IPS DF 4.7 (cell line): ENCODE measurements around the gene KLRK1.
"Not testable (repeated sequence)": the region's sequence is repeated elsewhere in the genome, so short reads cannot be mapped to it uniquely, and the experiment has no call there.

Experiments used
- DNase-seq: peaks from one replicate; pipeline ENCODE4 v3.0.0-alpha.2; 2013; ENCODE audit warnings: low spot score; ENCODE audit errors: extremely low read depth

The KLRK1 gene

GRCh38 chr12:10362828-10363657, 26.8 kb downstream of the KLRK1 start:
- no peak for DNase-seq

- no peak for DNase-seq
Observed at GRCh38 chr12:10362325-10362724, 27.5 kb downstream of the KLRK1 start.

GRCh38 chr12:10361622-10362021, 28.2 kb downstream of the KLRK1 start:
- no peak for DNase-seq

- DNase-seq, result peak; percentile 86
Observed at GRCh38 chr12:10361084-10361483, 28.8 kb downstream of the KLRK1 start.

DNA sequence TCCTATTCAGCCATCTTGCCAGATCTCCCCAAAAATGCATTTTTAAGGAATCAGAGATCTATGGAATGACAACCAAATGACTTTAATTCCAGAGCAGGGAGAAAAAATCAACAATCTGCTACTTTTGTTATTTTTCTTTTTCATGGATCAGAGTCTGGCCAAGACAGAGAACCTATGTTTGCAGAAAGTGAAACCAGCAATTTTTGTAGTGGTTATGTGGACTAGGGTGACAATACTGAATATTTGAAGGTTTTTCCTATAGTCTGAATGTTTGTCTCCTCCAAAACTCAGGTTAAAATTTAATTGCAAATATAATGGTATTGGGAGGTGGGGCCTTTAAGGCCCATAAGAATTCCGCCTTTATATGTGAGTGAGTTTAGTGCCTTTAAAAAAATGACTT, 30.9 kb downstream of the KLRK1 start:
- DNase-seq, result no peak

DNA sequence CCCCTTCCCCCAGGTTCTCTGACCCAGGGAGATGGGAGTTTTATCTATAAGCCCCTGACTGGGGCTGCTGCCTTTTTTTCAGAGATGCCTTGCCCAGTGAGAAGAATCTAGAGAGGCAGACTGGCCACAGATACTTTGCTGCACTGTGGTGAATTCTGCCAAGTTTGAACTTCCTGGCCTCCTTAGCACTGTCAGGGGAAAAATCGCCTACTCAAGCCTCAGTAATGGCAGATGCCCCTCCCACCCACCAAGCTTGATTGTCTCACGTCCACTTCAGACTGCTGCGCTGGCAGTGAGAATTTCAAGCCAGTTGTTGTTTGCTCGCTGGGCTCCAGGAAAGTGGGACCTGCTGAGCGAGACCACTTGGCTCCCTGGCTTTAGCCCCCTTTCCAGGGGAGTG, 31.7 kb downstream of the KLRK1 start:
- DNase-seq, result no peak

- no peak for DNase-seq
Observed at GRCh38 chr12:10354502-10354901, 35.3 kb downstream of the KLRK1 start.

DNA sequence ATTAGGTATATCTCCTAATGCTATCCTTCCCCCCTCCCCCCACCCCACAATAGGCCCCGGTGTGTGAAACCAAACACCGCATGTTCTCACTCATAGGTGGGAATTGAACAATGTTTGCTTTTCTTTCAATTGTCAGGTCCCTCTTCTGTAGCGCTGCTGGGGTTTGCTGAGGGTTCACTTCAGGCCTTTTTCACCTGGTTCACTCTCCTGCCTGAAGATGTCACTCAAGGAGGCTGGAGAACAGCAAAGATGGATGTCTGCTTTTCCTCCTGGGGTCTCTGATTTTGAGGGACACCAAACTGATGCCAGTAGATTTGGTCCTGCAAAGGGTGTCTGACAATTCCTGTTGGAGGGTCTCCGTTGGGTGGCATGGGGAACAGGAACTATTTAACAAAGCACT, 35.8 kb downstream of the KLRK1 start:
- DNase-seq, result no peak

DNA sequence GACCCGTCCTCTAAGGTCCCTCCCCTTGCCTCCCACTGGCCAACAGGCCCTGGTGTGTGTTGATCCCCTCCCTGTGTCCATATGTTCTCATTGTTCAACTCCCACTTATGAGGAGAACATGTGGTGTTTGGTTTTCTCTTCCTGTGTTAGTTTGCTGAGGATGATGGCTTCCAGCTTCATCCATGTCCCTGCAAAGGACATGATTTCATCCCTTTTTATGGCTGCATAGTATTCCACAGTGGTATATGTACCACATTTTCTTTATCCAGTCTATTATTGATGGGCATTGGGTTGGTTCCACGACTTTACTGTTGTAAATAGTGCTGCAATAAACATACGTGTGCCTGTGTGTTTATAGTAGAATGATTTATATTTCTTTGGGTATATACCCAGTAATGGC, 38.4 kb downstream of the KLRK1 start:
- DNase-seq, result not testable (repeated sequence)

GRCh38 chr12:10341892-10342509, 47.8 kb downstream of the KLRK1 start:
- DNase-seq, result no peak

GRCh38 chr12:10340946-10341345, 48.9 kb downstream of the KLRK1 start:
- DNase-seq, result not testable (repeated sequence)

DNA sequence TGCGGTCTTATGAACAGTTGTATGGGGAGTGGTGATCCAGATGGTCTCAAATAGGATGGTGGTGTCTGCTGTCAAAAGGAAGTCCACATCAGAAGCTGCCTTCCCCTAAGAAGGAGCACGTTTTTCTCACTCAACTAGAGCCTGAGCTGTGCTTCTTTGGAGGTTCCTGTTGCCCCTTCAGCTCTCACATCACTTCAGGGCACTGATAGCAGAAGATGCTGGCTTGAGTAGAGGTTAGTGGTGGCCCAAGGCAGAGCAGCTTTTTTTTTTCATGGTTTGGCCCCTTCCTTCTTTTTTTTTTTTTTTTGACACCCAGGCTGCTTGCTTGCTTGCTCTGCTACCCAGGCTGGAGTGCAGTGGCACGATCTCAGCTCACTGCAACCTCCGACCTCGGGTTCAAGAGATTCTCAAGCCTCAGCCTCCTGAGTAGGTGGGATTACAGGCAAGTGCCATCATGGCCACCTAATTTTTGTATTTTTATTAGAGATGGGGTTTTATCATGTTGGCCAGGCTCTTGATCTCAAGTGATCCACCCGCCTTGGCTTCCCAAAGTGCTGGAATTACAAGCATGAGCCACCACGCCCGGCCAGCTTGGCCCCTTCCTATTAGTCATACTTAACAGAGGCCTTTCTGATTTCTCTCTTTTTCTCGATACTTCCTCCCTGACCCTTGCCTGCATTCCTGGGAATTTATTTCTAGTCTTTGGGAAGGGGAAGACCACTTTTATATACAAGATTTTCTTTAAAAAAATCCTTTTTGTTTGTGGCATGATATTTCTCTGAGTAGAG, 50.6 kb downstream of the KLRK1 start:
- no peak for DNase-seq

DNA sequence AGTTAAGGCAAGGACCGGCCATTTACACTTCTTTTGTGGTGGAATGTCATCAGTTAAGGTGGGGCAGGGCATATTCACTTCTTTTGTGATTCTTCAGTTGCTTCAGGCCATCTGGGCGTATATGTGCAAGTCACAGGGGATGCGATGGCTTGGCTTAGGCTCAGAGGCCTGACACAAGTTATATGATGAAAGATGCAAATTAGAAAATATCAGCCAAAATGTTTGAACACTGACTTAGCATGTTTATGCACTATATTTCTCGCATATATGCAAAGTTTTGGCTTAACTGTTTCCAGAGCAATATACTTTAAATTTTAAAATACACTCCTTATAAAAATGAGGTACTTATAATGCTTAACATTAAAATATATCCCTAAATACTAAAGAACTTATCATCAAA, 51.4 kb downstream of the KLRK1 start:
- not testable (repeated sequence) for DNase-seq

DNA sequence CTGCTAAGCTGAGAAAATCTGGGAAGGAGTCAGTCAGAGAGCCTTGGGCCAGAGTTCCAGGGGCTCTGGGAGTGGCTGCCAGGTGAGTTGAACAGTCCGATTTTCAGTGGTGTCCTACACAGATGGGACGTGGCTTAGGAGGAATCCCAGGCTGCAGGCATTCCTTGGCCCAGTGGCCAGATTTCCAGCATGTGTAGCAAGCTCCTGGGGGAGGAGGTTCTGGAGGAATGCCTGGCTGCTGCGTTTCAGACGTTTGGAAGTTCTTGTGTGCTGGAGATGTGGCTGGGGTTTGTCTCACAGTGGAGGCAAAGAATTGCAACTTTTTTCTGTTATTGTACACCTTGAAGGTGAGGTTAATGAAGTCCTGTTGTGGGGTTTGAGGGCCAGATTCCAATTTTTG, 53.6 kb downstream of the KLRK1 start:
- not testable (repeated sequence) for DNase-seq

- DNase-seq, result no peak
Observed at GRCh38 chr12:10331642-10332239, 58.1 kb downstream of the KLRK1 start.

DNA sequence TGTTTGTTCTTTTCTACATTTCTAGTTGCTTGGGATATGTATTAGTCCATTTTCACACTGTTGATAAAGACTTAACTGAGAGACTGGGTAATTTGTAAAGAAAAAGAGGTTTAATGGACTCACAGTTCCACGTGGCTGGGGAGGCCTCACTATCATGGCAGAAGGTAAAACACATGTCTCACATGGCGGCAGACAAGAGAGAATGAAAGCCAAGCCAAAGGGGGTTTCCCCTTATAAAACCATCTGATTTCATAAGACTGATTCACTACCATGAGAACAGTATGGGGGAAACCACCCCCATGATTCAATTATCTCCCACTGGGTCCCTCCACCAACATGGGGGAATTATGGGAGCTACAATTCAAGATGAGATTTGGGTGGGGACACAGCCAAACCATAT, 61.1 kb downstream of the KLRK1 start:
- DNase-seq, result not testable (repeated sequence)
